K562 (cell line): ENCODE data around the gene SLC8A2. TPM values are rescaled to one million over a fixed set of nuclear protein-coding genes. Genes with fewer than 3 reads are reported as not detected.

ENCODE experiments used
- ATAC-seq: fragments of 200-7000 bp; cut with Tn5 transposase; 3 replicates; pipeline ENCODE4 v1.9.1; 2020; ENCODE audit warnings: moderate library complexity
- BruUV-seq: library from RNA; stranded (reverse); fragments of 400-500 nt; replicated peaks from 2 replicates; lab custom pipeline; 2021; lab: Mats Ljungman, UMichigan
- CTCF ChIA-PET: fragments of 300-600 bp; formaldehyde crosslinking; extraction: SDS; loops from one replicate; lab custom pipeline; 2021; ENCODE audit warnings: low intra/inter-chr PET ratio; lab: Yijun Ruan, JAX
- POLR2A ChIA-PET: fragments of 300-600, 350-650 bp; sonication (Branson Sonifier 250); formaldehyde crosslinking; extraction: SDS; loops from one replicate; lab custom pipeline; 2021; ENCODE audit warnings: antibody characterized with exemption, inconsistent platforms; lab: Yijun Ruan, JAX
- DNase-seq, 4 experiments: peaks; one replicate each; pipeline versions ENCODE4 v3.0.0 to v3.0.0-alpha.2; 2011 to 2018; ENCODE audit warnings: low spot score in 3 of 4, mixed read lengths in 3 of 4; ENCODE audit errors: extremely low read depth in 1 of 4
- FAIRE-seq: peaks from 2 replicates; lab custom pipeline; 2011; peaks lifted over from hg19 to GRCh38; lab: Jason Lieb, UNC
- H2AFZ ChIP-seq: 2 replicates; pipeline ENCODE4 v1.6.0; 2011; ENCODE audit warnings: low read depth, low read length, control low read depth, inconsistent platforms
- H3K27ac ChIP-seq: fragments of 200-600 bp; 3 replicates; pipeline ENCODE4 v1.8.0; 2011; ENCODE audit warnings: low read depth, mild to moderate bottlenecking, control low read depth, inconsistent platforms, low read length, moderate library complexity, mixed read lengths; ENCODE audit errors: extremely low read depth
- H3K27me3 ChIP-seq, 2 experiments: fragments of 300-600 bp in 1 of 2; 2 replicates in 1 of 2; 3 replicates in 1 of 2; pipeline versions ENCODE4 v1.6.0 to v1.8.0; 2011; ENCODE audit warnings: inconsistent platforms in 2 of 2, low read length in 2 of 2, mild to moderate bottlenecking in 1 of 2, mixed read lengths in 1 of 2, moderate library complexity in 1 of 2; ENCODE audit not compliant: control insufficient read depth in 2 of 2, insufficient read depth in 2 of 2
- H3K36me3 ChIP-seq: fragments of 300-600 bp; 3 replicates; pipeline ENCODE4 v1.8.0; 2011; ENCODE audit warnings: mild to moderate bottlenecking, low read length, inconsistent platforms; ENCODE audit not compliant: control insufficient read depth, insufficient read depth
- H3K4me1 ChIP-seq, 2 experiments: fragments of 200-600 bp in 1 of 2; replicated peaks in 1 of 2; 2 replicates in 1 of 2; 3 replicates in 1 of 2; pipeline versions ENCODE4 v1.5.1 to v1.8.0; 2011; ENCODE audit warnings: inconsistent platforms in 2 of 2, low read length in 2 of 2, mild to moderate bottlenecking in 1 of 2, mixed read lengths in 1 of 2, moderate library complexity in 1 of 2; ENCODE audit not compliant: control insufficient read depth in 2 of 2, insufficient read depth in 2 of 2
- H3K4me2 ChIP-seq: 2 replicates; pipeline ENCODE4 v1.6.1; 2011; ENCODE audit warnings: low read length, control low read depth, inconsistent platforms, mixed read lengths; ENCODE audit not compliant: insufficient read depth
- H3K4me3 ChIP-seq: fragments of 200-600 bp; sonication (generic), shearing (Covaris generic); 2 replicates; pipeline ENCODE4 v1.5.1; 2016; ENCODE audit warnings: control low read depth, inconsistent platforms
- H3K79me2 ChIP-seq: fragments of 200-600 bp; 3 replicates; pipeline ENCODE4 v1.8.0; 2011; ENCODE audit warnings: low read length, inconsistent platforms; ENCODE audit not compliant: control insufficient read depth, insufficient read depth
- H3K9ac ChIP-seq, 2 experiments: 2 replicates each; pipeline versions ENCODE4 v1.6.0 to v1.6.1; 2011; ENCODE audit warnings: low read depth in 2 of 2, low read length in 2 of 2, control low read depth in 1 of 2, inconsistent platforms in 1 of 2, mild to moderate bottlenecking in 1 of 2, mixed read lengths in 1 of 2; ENCODE audit not compliant: insufficient read depth in 1 of 2
- H3K9me1 ChIP-seq: one replicate; pipeline ENCODE4 v1.6.0; 2011; ENCODE audit warnings: inconsistent platforms, mild to moderate bottlenecking, low read length, moderate library complexity; ENCODE audit not compliant: control insufficient read depth, insufficient read depth
- H3K9me3 ChIP-seq: replicated peaks from 2 replicates; pipeline ENCODE4 v1.5.1; 2011; ENCODE audit warnings: low read depth, low read length, inconsistent platforms; ENCODE audit not compliant: control insufficient read depth, insufficient read depth
- H4K20me1 ChIP-seq: replicated peaks from 2 replicates; pipeline ENCODE4 v1.6.1; 2011; ENCODE audit warnings: low read length, inconsistent platforms, mixed read lengths; ENCODE audit not compliant: control insufficient read depth, insufficient read depth
- ADNP ChIP-seq: fragments of 200-800 bp; sonication (Bioruptor generic); IDR thresholded peaks from 2 replicates; pipeline ENCODE4 v1.6.1; 2016; ENCODE audit warnings: missing genetic modification characterization, missing compliant biosample characterization
- IRF2 ChIP-seq: sonication (generic); formaldehyde crosslinking; IDR thresholded peaks from 2 replicates; pipeline ENCODE4 v1.8.1; 2022; ENCODE audit warnings: mild to moderate bottlenecking, missing genetic modification reagents
- MIER1 ChIP-seq: fragments of 450-650 bp; IDR thresholded peaks from 2 replicates; pipeline ENCODE4 v1.6.1; 2016; ENCODE audit warnings: antibody characterized with exemption, mild to moderate bottlenecking, low read depth
- NCOA6 ChIP-seq: fragments of 450-650 bp; IDR thresholded peaks from 2 replicates; pipeline ENCODE4 v1.6.1; 2017; ENCODE audit warnings: mild to moderate bottlenecking
- NONO ChIP-seq, 2 experiments: fragments of 200-400 bp in 1 of 2; fragments of 450-650 bp in 1 of 2; formaldehyde crosslinking in 1 of 2; IDR thresholded peaks; 2 replicates each; pipeline ENCODE4 v1.6.1; 2017; ENCODE audit warnings: low read depth in 2 of 2, mild to moderate bottlenecking in 2 of 2, moderate library complexity in 2 of 2, low read length in 1 of 2
- WGBS: fragments of 100-300 bp; shearing (Covaris generic); methylation state at CpG from one replicate; pipeline ENCODE4 v1.1.6; 2016; ENCODE audit warnings: low coverage, mixed read lengths; ENCODE audit not compliant: insufficient coverage; ENCODE audit errors: missing lambda C conversion rate; 5-methylcytosine and 5-hydroxymethylcytosine counted together
- in situ Hi-C: fragments of 300-500 bp; cut with MboI; formaldehyde crosslinking; loops from 4 replicates; pipeline ENCODE4 v1.15.0; 2018; ENCODE audit warnings: inconsistent platforms, mixed read lengths
- intact Hi-C: fragments of 100-400 bp; cut with micrococcal nuclease; formaldehyde crosslinking; loops from 2 replicates; pipeline ENCODE4 v1.14.2; 2022
- polyA plus RNA-seq, 8 experiments: library from polyadenylated mRNA; depleted of rRNA in 4 of 8; stranded (reverse) in 5 of 8; unstranded in 3 of 8; fragments of >200 nt; fragmentation: Nextera tagmentation in 2 of 8; fragmentation: Illumina TruSeq in 1 of 8; extraction: Ambion mirVana in 2 of 8; extraction: Trizol in 1 of 8; gene quantifications; 2 replicates each; pipeline versions ENCODE4 v1.2.1 to v1.2.3, GENCODE V29; 2011 to 2014; ENCODE audit warnings: inconsistent platforms in 1 of 8, missing spikeins in 1 of 8
- total RNA-seq, 7 experiments: library from RNA; depleted of rRNA in 6 of 7; stranded (reverse); fragments of >200 nt in 6 of 7; fragmentation: Illumina TruSeq in 2 of 7; extraction: Trizol in 2 of 7; gene quantifications; 2 replicates each; pipeline versions ENCODE4 v1.2.1 to v1.2.3, GENCODE V29; 2011 to 2021; ENCODE audit warnings: low replicate concordance in 1 of 7
- TF ChIP-seq, protein P1 (sequence below): fragments of 450-650 bp; formaldehyde crosslinking; conservative IDR thresholded peaks from 2 replicates; pipeline ENCODE4 v1.4.0; 2022; ENCODE audit warnings: mild to moderate bottlenecking, missing genetic modification characterization

The SLC8A2 gene
- total and polyA plus RNA-seq, 9 of the 15 experiments (the other 6 are each of a cell fraction or from before 2014, with no cell fraction given), result 0.07 to 0.66 (median 0.24) TPM; not detected in 3

- TF ChIP-seq NONO (IDR thresholded peaks at IDR 0.05; ENCODE audit: low read depth in 2 of 2, low read length in 1 of 2) (no peak), ADNP (no peak), NCOA6 (no peak)
These were observed 28.5 kb upstream of the SLC8A2 start (continued) for GRCh38 chr19:47499863-47500830.

GRCh38 chr19:47499371-47499770 lies 27.7 kb upstream of the SLC8A2 start:
- peaks cover 63% of the 10 kb centered on the region for H3K36me3 ChIP-seq
- intact Hi-C loops, result no loop called here
- peak; percentile 19 for FAIRE-seq

More at GRCh38 chr19:47499371-47499770, 27.7 kb upstream of the SLC8A2 start:
- in situ Hi-C loops, result no loop called here
- DNase-seq, result no peak
- H3K4me3 ChIP-seq, result no peak overlapping the region
- H3K4me1 ChIP-seq, result peaks cover 28 to 61% of the 10 kb centered on the region in 2 experiments; a peak in 4 of 5 replicates
- TF ChIP-seq, protein P1, sequence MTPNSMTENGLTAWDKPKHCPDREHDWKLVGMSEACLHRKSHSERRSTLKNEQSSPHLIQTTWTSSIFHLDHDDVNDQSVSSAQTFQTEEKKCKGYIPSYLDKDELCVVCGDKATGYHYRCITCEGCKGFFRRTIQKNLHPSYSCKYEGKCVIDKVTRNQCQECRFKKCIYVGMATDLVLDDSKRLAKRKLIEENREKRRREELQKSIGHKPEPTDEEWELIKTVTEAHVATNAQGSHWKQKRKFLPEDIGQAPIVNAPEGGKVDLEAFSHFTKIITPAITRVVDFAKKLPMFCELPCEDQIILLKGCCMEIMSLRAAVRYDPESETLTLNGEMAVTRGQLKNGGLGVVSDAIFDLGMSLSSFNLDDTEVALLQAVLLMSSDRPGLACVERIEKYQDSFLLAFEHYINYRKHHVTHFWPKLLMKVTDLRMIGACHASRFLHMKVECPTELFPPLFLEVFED (CRISPR knock-in tag), result no peak
- no peak for TF ChIP-seq MIER1
- TF ChIP-seq IRF2 (CRISPR knock-in tag), result 0 out of 2 replicates have a peak, but pooled peaks have one; percentile 23
- ChIA-PET CTCF (no interaction called here), POLR2A (interaction anchor here (0.9 to 1.8 kb wide), 5 partner anchors 9 to 15 kb away, joined by 3 to 9 read pairs (median 4); partner anchors contain the start of gene KPTN)
- 97% methylated on average over 7 of the region's 7 CpGs for whole genome bisulfite sequencing
- peak overlapping the region in 1 of 2 experiments; percentile 31; a peak in 2 of 4 replicates for H3K9ac ChIP-seq
- ATAC-seq, result no peak
- H3K4me2 ChIP-seq, result no peak overlapping the region
- H3K79me2 ChIP-seq, result peaks cover 2% of the 10 kb centered on the region; the same call in 1 of the 3 replicates
- 0 out of 2 replicates have a peak, but pooled peaks cover 5% of the 10 kb centered on the region for H4K20me1 ChIP-seq
- H3K9me1 ChIP-seq, result peaks cover 5% of the 10 kb centered on the region
- H3K27ac ChIP-seq, result peak overlapping the region; percentile 26; the same call in 1 of the 3 replicates
- H2AFZ ChIP-seq, result no peak overlapping the region
- no TSS peak for BruUV-seq
- H3K27me3 ChIP-seq, result no peaks in the 10 kb centered on the region
- no peaks in the 10 kb centered on the region for H3K9me3 ChIP-seq
